ENCODE data around the gene TRIM32.
A peak's percentile ranks its signal among the peaks of the same experiment; 100 is the strongest.
"Not testable (repeated sequence)": the region's sequence is repeated elsewhere in the genome, so short reads cannot be mapped to it uniquely, and the experiment has no call there.

TRIM32 gene

DNA sequence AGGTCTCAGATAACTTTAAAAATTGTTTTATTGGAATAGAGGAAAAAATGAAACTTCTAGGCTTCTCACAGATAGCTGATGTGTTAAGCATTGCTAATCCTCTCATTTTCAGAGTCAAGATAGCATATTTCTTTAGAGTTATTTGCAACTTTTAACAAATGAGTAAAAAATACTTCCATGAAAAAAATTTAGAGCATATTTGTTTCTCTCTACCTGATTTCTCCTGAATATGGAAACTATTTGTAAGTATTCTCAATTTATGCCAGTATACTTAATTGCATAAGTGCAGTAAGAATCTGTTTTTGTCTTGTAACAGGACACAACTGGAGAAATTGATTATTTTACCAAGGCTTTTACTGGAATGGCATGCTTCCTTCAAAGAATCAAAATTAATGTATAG, 3.6 kb upstream of the TRIM32 start:
- DNase-seq (ENCODE audit: low spot score): no peak

DNA sequence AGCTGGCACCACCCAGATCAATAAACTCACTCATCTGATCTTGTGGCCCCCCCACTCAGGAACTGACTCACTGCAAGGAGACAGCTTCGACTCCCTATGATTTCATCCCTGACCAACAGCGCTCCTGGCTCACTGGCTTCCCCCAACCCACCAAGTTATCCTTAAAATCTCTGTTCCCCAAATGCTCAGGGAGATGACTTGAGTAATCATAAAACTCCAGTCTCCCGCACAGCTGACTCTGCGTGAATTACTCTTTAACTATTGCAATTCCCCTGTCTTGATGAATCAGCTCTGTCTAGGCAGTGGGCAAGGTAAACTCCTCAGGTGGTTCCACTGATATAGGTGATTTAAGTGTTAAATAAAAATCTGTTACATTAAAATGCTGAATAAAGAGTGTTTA, 1.9 kb upstream of the TRIM32 start:
- no peak for DNase-seq (ENCODE audit: low spot score)

GRCh38 chr9:116686135-116686534, 970 bp upstream of the TRIM32 start:
- DNase-seq (ENCODE audit: low spot score): no peak

DNA sequence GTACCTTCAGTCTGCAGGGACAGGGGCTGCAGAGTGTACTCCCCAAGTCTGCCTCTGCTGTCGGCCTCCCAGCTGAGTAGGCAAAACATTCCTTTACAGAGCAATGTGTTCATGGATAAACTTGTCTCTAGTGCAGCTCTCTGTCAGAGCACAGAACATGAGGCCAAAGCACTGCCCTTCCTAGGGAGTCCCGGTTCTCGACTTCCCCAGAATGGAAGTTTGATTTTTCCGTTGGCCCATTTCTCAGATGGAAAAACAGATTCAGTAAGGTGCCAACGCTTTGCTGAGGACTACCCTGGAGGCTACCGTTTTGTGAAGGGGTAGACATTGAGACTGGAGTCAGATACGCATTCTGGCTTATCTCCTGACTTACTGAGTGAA, 422 bp upstream of the TRIM32 start:
- DNase-seq (ENCODE audit: low spot score): peak; percentile 42

- DNase-seq (ENCODE audit: low spot score): peak; percentile 29
These were observed 640 bp downstream of the TRIM32 start for GRCh38 chr9:116687754-116688135.

DNA sequence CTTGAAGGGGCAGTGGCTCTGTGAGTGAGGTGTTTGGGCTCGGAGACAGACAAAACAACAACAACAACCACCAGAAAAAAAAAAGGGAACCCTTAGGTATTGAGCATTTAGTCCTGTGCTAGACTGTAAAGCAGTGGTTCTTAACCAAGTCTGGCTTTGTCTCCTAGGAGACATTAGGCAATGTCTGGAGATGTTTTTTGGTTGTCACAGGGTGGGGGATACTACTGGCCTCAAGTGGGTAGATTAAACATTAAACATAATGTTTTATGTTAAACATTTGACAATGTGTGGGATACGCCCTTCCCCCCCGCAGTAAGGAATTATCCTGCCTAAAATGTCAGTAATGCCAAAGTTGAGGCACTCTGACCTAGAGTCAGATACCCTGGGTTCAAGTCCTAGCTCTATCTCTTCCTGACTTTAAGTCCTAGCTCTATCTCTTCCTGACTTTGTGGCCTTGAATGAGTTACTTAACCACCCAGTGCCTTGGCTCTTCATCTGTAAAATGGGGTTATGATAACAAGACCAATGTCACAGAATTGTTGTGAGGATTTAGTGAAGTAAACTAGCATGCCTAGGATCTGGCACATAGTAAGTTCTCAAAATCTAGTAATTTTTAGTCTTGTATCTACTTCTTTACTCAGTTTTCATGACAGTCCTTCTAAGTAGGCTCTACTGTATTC, 1.8 kb downstream of the TRIM32 start:
- DNase-seq (ENCODE audit: low spot score): no peak

DNA sequence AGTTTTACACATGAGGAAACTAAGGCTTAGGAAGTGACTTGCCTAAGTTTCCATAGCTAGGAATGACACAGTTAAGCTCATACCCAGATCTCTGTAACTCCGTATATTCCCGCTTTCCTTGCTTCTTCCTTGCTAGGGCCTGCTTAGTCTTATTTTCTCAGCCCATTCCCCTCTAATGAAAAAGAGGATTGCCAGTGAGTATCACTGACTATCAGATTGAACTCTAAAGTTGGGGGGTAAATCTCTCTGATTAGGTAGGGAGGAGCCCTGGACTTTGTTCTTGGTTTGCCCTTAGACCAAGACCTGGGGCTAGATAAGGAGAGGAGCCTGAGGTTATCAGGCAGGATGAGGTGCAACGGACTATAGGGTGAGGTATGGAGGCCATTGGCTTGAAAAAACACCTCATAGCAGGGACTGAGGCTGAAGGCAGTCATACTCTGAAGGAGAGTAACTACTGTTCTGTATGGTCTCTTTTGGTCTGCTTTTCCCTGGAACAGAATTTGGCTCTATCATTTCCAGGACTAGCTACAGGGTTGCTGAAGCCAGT, 2.5 kb downstream of the TRIM32 start:
- DNase-seq (ENCODE audit: low spot score): no peak

DNA sequence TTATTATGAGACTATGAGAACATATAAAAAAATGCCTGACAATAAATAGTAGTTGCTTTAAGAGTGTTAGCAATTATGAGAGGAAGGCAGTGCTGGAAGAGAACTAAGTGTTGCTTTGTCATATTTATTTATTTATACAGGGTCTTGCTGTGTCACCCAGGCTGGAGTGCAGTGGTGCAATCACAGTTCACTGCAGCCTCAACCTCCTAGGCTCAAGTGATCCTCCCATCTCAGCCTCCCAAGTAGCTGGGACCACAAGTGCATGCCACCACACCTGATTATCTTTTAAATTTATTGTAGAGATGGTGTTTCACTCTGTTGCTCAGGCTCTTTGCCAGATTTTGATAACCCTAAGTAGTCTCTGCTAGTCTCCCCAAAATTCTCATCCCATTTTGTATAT, 3.7 kb downstream of the TRIM32 start:
- DNase-seq (ENCODE audit: low spot score): not testable (repeated sequence)

- DNase-seq (ENCODE audit: low spot score): no peak
These were observed 4.5 kb downstream of the TRIM32 start for GRCh38 chr9:116691607-116692006.

GRCh38 chr9:116692616-116693015, 5.5 kb downstream of the TRIM32 start:
- DNase-seq (ENCODE audit: low spot score): no peak

GRCh38 chr9:116693233-116693731, 6.2 kb downstream of the TRIM32 start:
- DNase-seq (ENCODE audit: low spot score): no peak

DNA sequence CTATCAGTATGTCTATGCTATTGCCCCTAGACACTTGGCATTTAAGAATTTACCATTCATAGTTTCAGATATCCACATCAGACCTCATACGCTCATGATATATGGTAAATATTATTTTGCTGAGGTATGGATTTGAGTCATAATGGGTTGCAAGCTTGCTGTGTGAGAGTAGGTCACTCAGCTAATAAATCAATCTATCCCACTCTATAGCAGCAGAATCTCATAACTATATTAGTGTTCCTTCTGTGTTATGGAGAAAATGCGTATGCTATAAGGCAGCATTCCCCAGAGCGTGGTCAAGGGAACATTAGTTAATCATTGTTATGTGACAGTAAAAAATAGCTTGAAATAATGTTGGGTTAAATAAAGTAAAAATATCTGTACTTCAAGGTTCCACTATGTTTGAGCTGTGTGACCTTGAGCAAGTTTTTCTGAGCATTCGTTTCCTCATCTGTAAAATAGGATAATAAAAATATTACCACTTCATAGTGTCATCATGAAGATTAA, 7.7 kb downstream of the TRIM32 start:
- DNase-seq (ENCODE audit: low spot score): no peak

- DNase-seq (ENCODE audit: low spot score): no peak
These were observed 8.3 kb downstream of the TRIM32 start for GRCh38 chr9:116695438-116695837.

- DNase-seq (ENCODE audit: low spot score): peak; percentile 56
These were observed 10.3 kb downstream of the TRIM32 start for GRCh38 chr9:116697362-116697761.

DNA sequence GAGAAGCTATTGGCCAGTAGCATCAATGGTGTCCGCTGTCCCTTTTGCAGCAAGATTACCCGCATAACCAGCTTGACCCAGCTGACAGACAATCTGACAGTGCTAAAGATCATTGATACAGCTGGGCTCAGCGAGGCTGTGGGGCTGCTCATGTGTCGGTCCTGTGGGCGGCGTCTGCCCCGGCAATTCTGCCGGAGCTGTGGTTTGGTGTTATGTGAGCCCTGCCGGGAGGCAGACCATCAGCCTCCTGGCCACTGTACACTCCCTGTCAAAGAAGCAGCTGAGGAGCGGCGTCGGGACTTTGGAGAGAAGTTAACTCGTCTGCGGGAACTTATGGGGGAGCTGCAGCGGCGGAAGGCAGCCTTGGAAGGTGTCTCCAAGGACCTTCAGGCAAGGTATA, 10.8 kb downstream of the TRIM32 start:
- no peak for DNase-seq (ENCODE audit: low spot score)

GRCh38 chr9:116700279-116700678, 13.2 kb downstream of the TRIM32 start:
- DNase-seq (ENCODE audit: low spot score): no peak

GRCh38 chr9:116700882-116701865, 14.1 kb downstream of the TRIM32 start:
- no peak for DNase-seq (ENCODE audit: low spot score)

DNA sequence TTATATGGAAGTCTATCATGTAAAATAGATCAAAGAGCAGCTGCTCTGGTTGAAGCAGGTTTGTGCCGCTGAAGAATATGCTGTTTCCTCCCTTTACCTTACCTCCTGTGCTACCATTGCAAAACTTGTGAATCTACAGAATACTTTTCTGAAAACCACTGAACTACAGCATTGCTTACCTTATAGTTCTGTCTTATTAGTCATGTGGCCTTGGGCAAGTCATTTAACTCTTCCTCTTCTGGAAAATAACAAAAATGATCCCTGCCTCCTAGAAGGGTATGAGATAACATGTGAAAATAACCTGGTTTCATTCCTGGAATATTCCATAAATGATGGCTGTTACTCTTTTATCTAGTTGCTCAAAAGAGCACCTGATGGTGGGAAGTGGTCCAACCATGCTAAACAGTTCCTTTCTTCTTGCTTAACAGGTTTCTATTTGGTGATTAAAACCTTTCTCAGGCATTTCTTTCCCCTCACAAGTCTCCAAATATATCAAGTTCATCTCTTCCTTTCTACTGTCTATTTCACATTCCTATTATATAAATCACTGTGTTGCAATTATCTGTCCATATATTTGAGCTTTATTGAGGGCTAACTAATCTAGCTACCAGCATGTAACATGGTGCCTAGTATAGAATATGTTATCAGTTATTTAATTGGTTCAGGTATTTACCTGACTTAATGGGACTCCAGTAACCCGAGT, 15.0 kb downstream of the TRIM32 start:
- no peak for DNase-seq (ENCODE audit: low spot score)

GRCh38 chr9:116703634-116704033, 16.5 kb downstream of the TRIM32 start:
- no peak for DNase-seq (ENCODE audit: low spot score)

GRCh38 chr9:116704470-116704869, 17.4 kb downstream of the TRIM32 start:
- DNase-seq (ENCODE audit: low spot score): no peak

DNA sequence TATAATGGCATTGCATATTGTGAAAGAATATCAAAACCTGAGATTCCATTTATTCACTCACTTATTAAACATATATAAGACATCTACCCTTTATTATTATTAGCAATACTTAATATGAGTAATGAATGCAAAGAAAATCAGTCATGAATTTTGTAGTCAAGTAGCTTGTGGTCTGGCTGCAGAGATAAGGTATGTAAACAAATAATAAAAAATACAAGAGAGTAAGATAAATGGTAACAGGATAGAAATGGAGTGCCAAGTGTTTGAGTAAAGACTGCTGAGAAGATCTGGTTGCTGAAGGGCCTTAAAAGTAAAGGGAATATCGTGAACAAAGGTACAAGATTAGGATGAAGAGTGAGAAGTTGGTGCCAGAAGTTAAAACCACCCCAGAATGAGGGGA, 18.4 kb downstream of the TRIM32 start:
- no peak for DNase-seq (ENCODE audit: low spot score)
